Tibial nerve (tissue), 4 donors: ENCODE results near the gene GRAMD1A.
"Not testable (repeated sequence)": the region's sequence is repeated elsewhere in the genome, so short reads cannot be mapped to it uniquely, and the experiment has no call there.

ENCODE experiments used
- EP300 ChIP-seq, 2 donors: sonication (generic); formaldehyde crosslinking; IDR thresholded peaks; one replicate each; pipeline ENCODE4 v1.6.1; 2017; ENCODE audit warnings: antibody characterized with exemption in 2 of 2, mild to moderate bottlenecking in 1 of 2
- POLR2A ChIP-seq, 2 donors: fragments of 450-650 bp; IDR thresholded peaks; one replicate each; pipeline ENCODE4 v1.6.1; 2017; ENCODE audit warnings: antibody characterized with exemption in 2 of 2, mild to moderate bottlenecking in 2 of 2, moderate library complexity in 2 of 2
- TF ChIP-seq, protein P1 (sequence below), 5 experiments: fragments of 200-600 bp in 3 of 5; fragments of 450-650 bp in 2 of 5; sonication (generic) in 3 of 5; IDR thresholded peaks; one replicate each; pipeline ENCODE4 v1.5.1; 2016 to 2019; ENCODE audit warnings: antibody characterized with exemption in 5 of 5, mild to moderate bottlenecking in 3 of 5, moderate library complexity in 2 of 5

DNA sequence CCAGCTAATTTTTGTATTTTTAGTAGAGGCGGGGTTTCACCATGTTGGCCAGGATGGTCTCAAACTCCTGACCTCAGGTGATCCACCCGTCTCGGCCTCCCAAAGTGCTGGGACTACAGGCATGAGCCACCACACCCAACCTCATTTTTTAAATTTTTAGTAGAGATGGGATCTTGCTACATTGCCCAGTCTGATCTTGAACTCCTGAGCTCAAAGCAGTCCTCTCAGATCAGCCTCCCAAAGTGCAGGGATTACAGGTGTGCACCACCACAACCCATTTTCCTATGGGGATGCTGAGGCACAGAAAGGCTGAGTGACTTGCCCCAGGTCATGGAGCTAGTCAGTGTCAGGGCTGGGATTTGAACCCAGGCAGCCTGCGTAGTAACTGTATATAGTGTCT is 51.1 kb downstream of the GRAMD1A start:
- TF ChIP-seq, protein P1, sequence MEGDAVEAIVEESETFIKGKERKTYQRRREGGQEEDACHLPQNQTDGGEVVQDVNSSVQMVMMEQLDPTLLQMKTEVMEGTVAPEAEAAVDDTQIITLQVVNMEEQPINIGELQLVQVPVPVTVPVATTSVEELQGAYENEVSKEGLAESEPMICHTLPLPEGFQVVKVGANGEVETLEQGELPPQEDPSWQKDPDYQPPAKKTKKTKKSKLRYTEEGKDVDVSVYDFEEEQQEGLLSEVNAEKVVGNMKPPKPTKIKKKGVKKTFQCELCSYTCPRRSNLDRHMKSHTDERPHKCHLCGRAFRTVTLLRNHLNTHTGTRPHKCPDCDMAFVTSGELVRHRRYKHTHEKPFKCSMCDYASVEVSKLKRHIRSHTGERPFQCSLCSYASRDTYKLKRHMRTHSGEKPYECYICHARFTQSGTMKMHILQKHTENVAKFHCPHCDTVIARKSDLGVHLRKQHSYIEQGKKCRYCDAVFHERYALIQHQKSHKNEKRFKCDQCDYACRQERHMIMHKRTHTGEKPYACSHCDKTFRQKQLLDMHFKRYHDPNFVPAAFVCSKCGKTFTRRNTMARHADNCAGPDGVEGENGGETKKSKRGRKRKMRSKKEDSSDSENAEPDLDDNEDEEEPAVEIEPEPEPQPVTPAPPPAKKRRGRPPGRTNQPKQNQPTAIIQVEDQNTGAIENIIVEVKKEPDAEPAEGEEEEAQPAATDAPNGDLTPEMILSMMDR (IDR thresholded peaks at IDR 0.05) = not testable (repeated sequence)
- TF ChIP-seq EP300, POLR2A (IDR thresholded peaks at IDR 0.05): not testable (repeated sequence)
